Measurements from ENCODE around the gene PRPF18.
"Not testable (repeated sequence)": the region's sequence is repeated elsewhere in the genome, so short reads cannot be mapped to it uniquely, and the experiment has no call there.

Gene PRPF18, protein sequence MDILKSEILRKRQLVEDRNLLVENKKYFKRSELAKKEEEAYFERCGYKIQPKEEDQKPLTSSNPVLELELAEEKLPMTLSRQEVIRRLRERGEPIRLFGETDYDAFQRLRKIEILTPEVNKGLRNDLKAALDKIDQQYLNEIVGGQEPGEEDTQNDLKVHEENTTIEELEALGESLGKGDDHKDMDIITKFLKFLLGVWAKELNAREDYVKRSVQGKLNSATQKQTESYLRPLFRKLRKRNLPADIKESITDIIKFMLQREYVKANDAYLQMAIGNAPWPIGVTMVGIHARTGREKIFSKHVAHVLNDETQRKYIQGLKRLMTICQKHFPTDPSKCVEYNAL

DNA sequence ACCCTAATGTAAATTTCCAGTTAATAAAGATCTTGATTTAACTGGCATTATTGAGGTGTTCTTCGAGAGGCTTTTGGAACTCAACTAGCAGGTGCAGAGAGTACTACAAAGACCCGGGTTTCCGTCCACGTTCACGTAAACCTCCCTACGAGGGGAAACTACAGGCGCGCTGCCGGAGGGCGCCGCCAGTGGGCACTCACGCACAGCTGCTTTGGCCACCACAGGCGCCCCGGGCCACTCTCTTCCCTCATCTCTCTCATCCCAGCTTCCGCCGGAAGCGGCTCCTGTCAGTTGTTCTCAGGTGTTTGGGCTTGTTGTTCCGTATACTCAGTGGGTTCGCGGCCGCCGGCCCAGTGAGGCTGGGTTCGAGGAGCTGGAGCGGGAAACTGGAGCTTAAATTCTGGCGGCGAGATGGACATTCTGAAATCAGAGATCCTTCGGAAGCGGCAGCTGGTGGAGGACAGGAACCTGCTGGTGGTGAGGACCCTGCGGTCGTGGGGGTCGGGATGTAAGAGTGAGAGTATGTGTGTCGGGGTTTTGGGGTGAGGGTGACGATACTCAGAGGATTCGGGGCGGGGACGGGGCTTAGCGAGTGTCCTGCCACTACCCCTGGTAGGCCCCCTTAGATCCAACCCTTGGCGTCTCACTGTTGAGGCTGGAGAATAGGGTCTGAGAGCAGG, at the start of gene PRPF18:
TSS of gene PRPF18 (plus strand) at position 290 of the 680 bp plus-strand sequence. CDS start at position 412, 122 bp downstream.
- TF ChIP-seq, protein P1, sequence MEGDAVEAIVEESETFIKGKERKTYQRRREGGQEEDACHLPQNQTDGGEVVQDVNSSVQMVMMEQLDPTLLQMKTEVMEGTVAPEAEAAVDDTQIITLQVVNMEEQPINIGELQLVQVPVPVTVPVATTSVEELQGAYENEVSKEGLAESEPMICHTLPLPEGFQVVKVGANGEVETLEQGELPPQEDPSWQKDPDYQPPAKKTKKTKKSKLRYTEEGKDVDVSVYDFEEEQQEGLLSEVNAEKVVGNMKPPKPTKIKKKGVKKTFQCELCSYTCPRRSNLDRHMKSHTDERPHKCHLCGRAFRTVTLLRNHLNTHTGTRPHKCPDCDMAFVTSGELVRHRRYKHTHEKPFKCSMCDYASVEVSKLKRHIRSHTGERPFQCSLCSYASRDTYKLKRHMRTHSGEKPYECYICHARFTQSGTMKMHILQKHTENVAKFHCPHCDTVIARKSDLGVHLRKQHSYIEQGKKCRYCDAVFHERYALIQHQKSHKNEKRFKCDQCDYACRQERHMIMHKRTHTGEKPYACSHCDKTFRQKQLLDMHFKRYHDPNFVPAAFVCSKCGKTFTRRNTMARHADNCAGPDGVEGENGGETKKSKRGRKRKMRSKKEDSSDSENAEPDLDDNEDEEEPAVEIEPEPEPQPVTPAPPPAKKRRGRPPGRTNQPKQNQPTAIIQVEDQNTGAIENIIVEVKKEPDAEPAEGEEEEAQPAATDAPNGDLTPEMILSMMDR (IDR thresholded peaks at IDR 0.05; ENCODE audit: low read depth, low read length, missing control alignments) = peak; percentile 99
- peak; percentile 86 for DNase-seq (ENCODE audit: low read depth)
- H3K4me3 ChIP-seq (ENCODE audit: low read depth, low read length) = peak within 1 kb of the TSS; percentile 97

DNA sequence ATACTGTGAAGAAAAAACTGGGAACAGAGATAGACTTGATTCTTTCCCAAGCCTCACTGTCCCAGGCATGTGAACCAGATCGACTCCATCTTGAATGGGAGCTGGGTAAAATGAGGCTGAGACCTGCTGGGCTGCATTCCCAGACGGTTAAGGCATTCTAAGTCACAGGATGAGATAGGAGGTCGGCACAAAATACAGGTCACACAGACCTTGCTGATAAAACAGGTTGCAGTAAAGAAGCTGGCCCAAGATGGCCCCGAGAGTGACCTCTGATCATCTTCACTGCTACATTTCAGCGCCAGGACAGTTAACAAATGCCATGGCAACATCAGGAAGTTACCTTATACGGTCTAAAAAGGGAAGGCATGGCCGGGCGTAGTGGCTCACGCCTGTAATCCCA, 48.8 kb upstream of the PRPF18 start:
- not testable (repeated sequence) for DNase-seq (ENCODE audit: low read depth)

GRCh38 chr10:13542533-13542932, 44.2 kb upstream of the PRPF18 start:
- TF ChIP-seq, protein P1 (IDR thresholded peaks at IDR 0.05; ENCODE audit: low read depth, low read length, missing control alignments) = no peak
- H3K4me3 ChIP-seq (ENCODE audit: low read depth, low read length) = no peak overlapping the region
- no peak for DNase-seq (ENCODE audit: low read depth)

More for the DNA sequence above, 48.8 kb upstream of the PRPF18 start:
- H3K4me3 ChIP-seq (ENCODE audit: low read depth, low read length) = not testable (repeated sequence)

- TF ChIP-seq, protein P1 (IDR thresholded peaks at IDR 0.05; ENCODE audit: low read depth, low read length, missing control alignments) = no peak
Observed at GRCh38 chr10:13550802-13551201, 36.0 kb upstream of the PRPF18 start.

DNA sequence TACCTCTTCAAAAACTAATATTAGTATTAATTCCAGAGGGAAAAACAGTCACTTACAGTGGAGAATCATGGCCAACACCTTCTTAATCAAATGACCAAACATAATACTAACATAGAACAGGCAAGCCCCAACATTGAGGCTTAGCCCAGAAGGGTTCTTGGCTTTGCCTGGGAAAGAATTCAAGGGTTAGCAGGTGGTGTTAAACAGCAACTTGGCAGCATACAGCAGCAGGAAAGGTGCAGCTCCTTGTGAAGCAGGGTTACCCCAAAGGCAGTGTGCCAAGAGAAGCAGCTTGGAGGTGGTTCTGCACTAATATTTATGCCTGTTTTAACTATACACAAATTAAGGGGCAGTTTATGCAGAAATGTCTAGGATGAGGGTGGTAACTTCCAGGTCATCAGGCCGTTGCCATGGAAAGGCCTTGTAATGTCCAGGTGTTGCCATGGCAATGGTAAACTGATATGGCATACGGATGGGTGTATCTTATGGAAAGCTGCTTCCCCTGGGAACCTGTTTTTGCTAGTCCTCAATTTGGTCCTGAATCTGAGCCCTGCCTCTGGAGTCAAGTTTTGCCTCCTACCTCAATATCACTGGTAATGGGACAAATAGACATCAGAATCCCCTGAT, 30.8 kb upstream of the PRPF18 start:
- DNase-seq (ENCODE audit: low read depth) = no peak
- TF ChIP-seq, protein P1 (IDR thresholded peaks at IDR 0.05; ENCODE audit: low read depth, low read length, missing control alignments) = no peak
- no peak overlapping the region for H3K4me3 ChIP-seq (ENCODE audit: low read depth, low read length)

More at GRCh38 chr10:13550802-13551201, 36.0 kb upstream of the PRPF18 start:
- no peak for DNase-seq (ENCODE audit: low read depth)
- no peak overlapping the region for H3K4me3 ChIP-seq (ENCODE audit: low read depth, low read length)

- no peak for DNase-seq (ENCODE audit: low read depth)
- H3K4me3 ChIP-seq (ENCODE audit: low read depth, low read length) = no peak overlapping the region
- TF ChIP-seq, protein P1 (IDR thresholded peaks at IDR 0.05; ENCODE audit: low read depth, low read length, missing control alignments) = no peak
Observed at GRCh38 chr10:13559124-13559700, 27.6 kb upstream of the PRPF18 start.

- DNase-seq (ENCODE audit: low read depth) = no peak
- H3K4me3 ChIP-seq (ENCODE audit: low read depth, low read length) = no peak overlapping the region
Observed at GRCh38 chr10:13560597-13560996, 26.2 kb upstream of the PRPF18 start.

More at GRCh38 chr10:13560597-13560996, 26.2 kb upstream of the PRPF18 start:
- TF ChIP-seq, protein P1 (IDR thresholded peaks at IDR 0.05; ENCODE audit: low read depth, low read length, missing control alignments) = no peak

Data from GM12864 (cell line).